Measurements from ENCODE around the gene RIGI. TPM values are rescaled to one million over a fixed set of nuclear protein-coding genes. Genes with fewer than 3 reads are reported as not detected.

The RIGI gene
- total and polyA plus RNA-seq, 3 donors from 2014 or later: 4.9 to 10.2 (median 8.4) TPM

DNA sequence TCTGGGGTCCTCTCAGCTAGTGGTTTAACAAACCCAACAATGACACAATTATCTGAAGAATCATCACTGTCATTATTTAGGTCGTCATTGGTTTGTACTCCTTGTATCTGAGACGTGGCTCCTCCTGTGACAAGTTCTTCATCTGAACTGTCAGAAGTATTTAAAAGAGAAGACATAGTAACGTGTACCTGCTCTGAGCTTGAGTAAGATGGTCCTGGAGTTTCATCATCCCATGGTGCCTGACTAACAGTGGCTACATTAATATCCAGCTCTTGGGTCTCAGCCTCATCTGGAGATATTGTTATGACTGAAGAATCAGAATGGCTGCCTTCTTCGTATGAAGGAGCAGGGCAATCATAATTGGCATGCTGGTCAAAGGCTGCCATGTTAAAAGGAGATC is 17.1 kb upstream of the RIGI start:
- 88 to 93% methylated on average over 4 of the region's 4 CpGs for WGBS, 2 donors

DNA sequence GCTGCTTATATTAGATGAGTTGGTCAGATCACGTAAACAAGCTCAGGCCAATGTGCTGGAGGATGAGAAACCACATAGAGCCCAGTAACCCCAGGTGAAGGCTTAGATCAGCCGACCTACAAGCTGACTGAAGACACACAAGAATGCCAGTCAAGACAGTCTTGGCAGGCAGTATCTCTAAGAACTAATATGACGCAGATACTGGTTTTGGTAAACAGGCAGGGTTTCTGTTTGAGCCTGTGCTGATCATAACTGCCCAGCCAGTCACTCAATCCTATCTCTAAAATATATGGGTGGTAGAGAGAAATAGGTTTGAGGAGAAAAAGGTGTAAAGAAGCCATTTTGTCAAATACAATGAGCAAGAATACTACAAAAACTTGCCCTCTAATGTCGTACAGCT is 7.8 kb upstream of the RIGI start:
- WGBS, 2 donors: 95 to 96% methylated on average over 4 of the region's 4 CpGs
- Histone ChIP-seq H3K4me3 (no peak overlapping the region), H3K27ac (no peak overlapping the region), H3K4me1 (no peaks in the 10 kb centered on the region), H3K27me3 (no peaks in the 10 kb centered on the region), H3K36me3 (ENCODE audit: low read depth, missing control alignments) (no peaks in the 10 kb centered on the region), H3K9me3 (no peaks in the 10 kb centered on the region)
- no peak for DNase-seq
- intact Hi-C loops (cut with DNase I; ENCODE audit: low total_unique reads): no loop called here
- TF ChIP-seq, protein P1, sequence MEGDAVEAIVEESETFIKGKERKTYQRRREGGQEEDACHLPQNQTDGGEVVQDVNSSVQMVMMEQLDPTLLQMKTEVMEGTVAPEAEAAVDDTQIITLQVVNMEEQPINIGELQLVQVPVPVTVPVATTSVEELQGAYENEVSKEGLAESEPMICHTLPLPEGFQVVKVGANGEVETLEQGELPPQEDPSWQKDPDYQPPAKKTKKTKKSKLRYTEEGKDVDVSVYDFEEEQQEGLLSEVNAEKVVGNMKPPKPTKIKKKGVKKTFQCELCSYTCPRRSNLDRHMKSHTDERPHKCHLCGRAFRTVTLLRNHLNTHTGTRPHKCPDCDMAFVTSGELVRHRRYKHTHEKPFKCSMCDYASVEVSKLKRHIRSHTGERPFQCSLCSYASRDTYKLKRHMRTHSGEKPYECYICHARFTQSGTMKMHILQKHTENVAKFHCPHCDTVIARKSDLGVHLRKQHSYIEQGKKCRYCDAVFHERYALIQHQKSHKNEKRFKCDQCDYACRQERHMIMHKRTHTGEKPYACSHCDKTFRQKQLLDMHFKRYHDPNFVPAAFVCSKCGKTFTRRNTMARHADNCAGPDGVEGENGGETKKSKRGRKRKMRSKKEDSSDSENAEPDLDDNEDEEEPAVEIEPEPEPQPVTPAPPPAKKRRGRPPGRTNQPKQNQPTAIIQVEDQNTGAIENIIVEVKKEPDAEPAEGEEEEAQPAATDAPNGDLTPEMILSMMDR (IDR thresholded peaks at IDR 0.05): no peak
- no peak for TF ChIP-seq POLR2A (IDR thresholded peaks at IDR 0.05)

More for the DNA sequence above, 17.1 kb upstream of the RIGI start:
- no peaks in the 10 kb centered on the region for H3K9me3 ChIP-seq
- TF ChIP-seq POLR2A (IDR thresholded peaks at IDR 0.05): no peak
- TF ChIP-seq, protein P1 (IDR thresholded peaks at IDR 0.05): no peak
- H3K36me3 ChIP-seq (ENCODE audit: low read depth, missing control alignments): peaks cover 3% of the 10 kb centered on the region
- peaks cover 4% of the 10 kb centered on the region for H3K4me1 ChIP-seq
- no peak overlapping the region for H3K4me3 ChIP-seq
- H3K27ac ChIP-seq: no peak overlapping the region
- intact Hi-C loops (cut with DNase I; ENCODE audit: low total_unique reads): no loop called here
- DNase-seq: no peak
- H3K27me3 ChIP-seq: no peaks in the 10 kb centered on the region

DNA sequence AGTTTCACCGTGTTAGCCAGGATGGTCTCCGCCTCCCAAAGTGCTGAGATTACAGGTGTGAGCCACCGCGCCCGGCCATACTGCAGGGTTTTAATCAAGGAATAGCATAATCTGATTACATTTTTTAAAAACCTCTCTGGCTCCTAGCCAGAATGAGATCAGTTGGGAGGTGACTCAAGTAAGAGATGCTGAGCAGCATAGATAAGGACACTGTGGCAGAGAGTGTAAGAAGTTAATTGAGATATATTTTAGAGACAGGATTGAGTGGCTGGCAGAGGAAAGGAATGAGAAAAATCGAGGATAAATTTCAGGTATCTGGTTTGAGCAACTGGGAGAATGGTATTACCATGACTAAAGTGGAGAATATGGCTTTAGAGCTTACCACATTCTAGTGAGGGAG is 7.3 kb upstream of the RIGI start:
- WGBS, 2 donors: 93 to 97% methylated on average over 6 of the region's 6 CpGs
- DNase-seq: no peak
- no peaks in the 10 kb centered on the region for H3K36me3 ChIP-seq (ENCODE audit: low read depth, missing control alignments)
- H3K4me3 ChIP-seq: no peak overlapping the region
- no peak overlapping the region for H3K27ac ChIP-seq
- H3K27me3 ChIP-seq: no peaks in the 10 kb centered on the region
- no peaks in the 10 kb centered on the region for H3K9me3 ChIP-seq
- no peak for TF ChIP-seq POLR2A (IDR thresholded peaks at IDR 0.05)
- TF ChIP-seq, protein P1 (IDR thresholded peaks at IDR 0.05): no peak
- intact Hi-C loops (cut with DNase I; ENCODE audit: low total_unique reads): no loop called here
- no peaks in the 10 kb centered on the region for H3K4me1 ChIP-seq

DNA sequence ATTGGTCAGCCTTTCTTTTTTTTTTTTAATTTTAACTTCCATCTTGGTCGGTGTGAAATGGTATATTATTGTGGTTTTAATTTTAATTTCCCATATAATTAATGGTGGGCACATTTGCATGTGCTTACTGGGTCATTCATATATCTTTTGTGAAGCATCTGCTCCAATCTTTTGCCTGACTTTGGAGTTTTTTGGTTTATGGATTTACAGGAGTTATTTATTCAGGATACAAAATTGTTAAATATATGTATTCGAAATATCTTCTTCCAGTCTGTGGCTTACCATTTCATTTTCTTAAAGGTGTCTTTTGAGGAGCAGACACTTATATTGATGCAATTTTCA is 682 bp upstream of the RIGI start:
- no peaks in the 10 kb centered on the region for H3K36me3 ChIP-seq (ENCODE audit: low read depth, missing control alignments)
- TF ChIP-seq, protein P1 (IDR thresholded peaks at IDR 0.05): no peak
- TF ChIP-seq POLR2A (IDR thresholded peaks at IDR 0.05): no peak
- intact Hi-C loops (cut with DNase I; ENCODE audit: low total_unique reads): no loop called here
- peaks cover 11% of the 10 kb centered on the region for H3K4me1 ChIP-seq
- DNase-seq: no peak
- H3K27ac ChIP-seq: peak overlapping the region; percentile 92
- no peaks in the 10 kb centered on the region for H3K9me3 ChIP-seq
- H3K27me3 ChIP-seq: no peaks in the 10 kb centered on the region
- 8 to 11% methylated on average over 2 of the region's 2 CpGs for WGBS, 2 donors
- H3K4me3 ChIP-seq: peak overlapping the region; percentile 68 to 73

DNA sequence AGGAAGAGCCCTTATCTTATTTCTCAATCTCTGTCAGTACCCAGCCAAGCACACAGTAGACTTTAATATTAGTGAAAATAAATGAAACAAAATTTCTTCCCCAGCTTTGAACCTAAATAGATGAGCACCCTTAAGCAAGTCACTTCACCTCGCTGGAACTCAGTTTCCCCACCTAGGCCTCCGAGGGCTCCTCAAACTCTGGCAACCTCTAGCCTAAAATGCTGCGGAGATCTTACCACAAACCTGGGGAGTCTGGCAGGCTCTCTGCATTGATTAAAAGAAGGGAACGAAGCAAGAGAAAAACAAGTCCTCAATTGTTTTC is 326 bp downstream of the RIGI start:
- TF ChIP-seq, protein P1 (IDR thresholded peaks at IDR 0.05): no peak
- TF ChIP-seq POLR2A (IDR thresholded peaks at IDR 0.05): no peak
- intact Hi-C loops (cut with DNase I; ENCODE audit: low total_unique reads): no loop called here
- DNase-seq: no peak
- Histone ChIP-seq H3K4me3 (peak overlapping the region; percentile 68 to 73), H3K36me3 (ENCODE audit: low read depth, missing control alignments) (no peaks in the 10 kb centered on the region), H3K9me3 (no peaks in the 10 kb centered on the region), H3K27ac (peak overlapping the region; percentile 92), H3K27me3 (no peaks in the 10 kb centered on the region), H3K4me1 (peaks cover 11% of the 10 kb centered on the region)
- 0 to 2% methylated on average over 4 of the region's 4 CpGs for WGBS, 2 donors
